ENCODE results near the gene TMEM108. TPM values are rescaled to one million over a fixed set of nuclear protein-coding genes. Genes with fewer than 3 reads are reported as not detected.

TMEM108 gene
- total and polyA plus RNA-seq, 2 experiments from 2014 or later, result 7.4 to 15.3 TPM

GRCh38 chr3:133429063-133429462, 390.9 kb downstream of the TMEM108 start:
- TF ChIP-seq CTCF (conservative IDR thresholded peaks at IDR 0.05; ENCODE audit: low read depth in 2 of 2), result no peak
- no peak for TF ChIP-seq EZH2 (IDR thresholded peaks at IDR 0.05; ENCODE audit: low read depth, unreplicated experiment)
- no peak for TF ChIP-seq POLR2AphosphoS5 (IDR thresholded peaks at IDR 0.05; ENCODE audit: low read depth)
- no peak for TF ChIP-seq REST (IDR thresholded peaks at IDR 0.05; ENCODE audit: unreplicated experiment)
- no peak for TF ChIP-seq CREB1 (CRISPR knock-in tag; IDR thresholded peaks at IDR 0.05; ENCODE audit: low read depth)
- no peak for TF ChIP-seq NANOG (IDR thresholded peaks at IDR 0.05; ENCODE audit: borderline replicate concordance)
- no peak for TF ChIP-seq ZNF331 (CRISPR knock-in tag; IDR thresholded peaks at IDR 0.05; ENCODE audit: low read depth)
- TF ChIP-seq ZNF462 (CRISPR knock-in tag; IDR thresholded peaks at IDR 0.05), result no peak
- TF ChIP-seq JUNB (IDR thresholded peaks at IDR 0.05; ENCODE audit: unreplicated experiment), result no peak
- no peak for TF ChIP-seq EZH2phosphoT487 (IDR thresholded peaks at IDR 0.05; ENCODE audit: unreplicated experiment)
- TF ChIP-seq ETS1 (IDR thresholded peaks at IDR 0.05), result no peak
- TF ChIP-seq STAT1 (IDR thresholded peaks at IDR 0.05; ENCODE audit: unreplicated experiment), result no peak
- TF ChIP-seq ZNF114 (CRISPR knock-in tag; IDR thresholded peaks at IDR 0.05), result no peak
- peaks cover 6% of the 10 kb centered on the region for H3K27me3 Mint-ChIP-seq (ENCODE audit: insufficient read depth, low read depth, poor library complexity)
- no peak overlapping the region for H3K4me3 Mint-ChIP-seq
- H2AFZ ChIP-seq, result no peak overlapping the region
- H3K4me2 ChIP-seq, result no peak overlapping the region
- H3K36me3 ChIP-seq (ENCODE audit: insufficient read depth), result no peaks in the 10 kb centered on the region
- H3K9me3 Mint-ChIP-seq, result no peaks in the 10 kb centered on the region
- H3K79me2 ChIP-seq (replicated peaks; ENCODE audit: insufficient read depth), result no peaks in the 10 kb centered on the region
- H3K27ac Mint-ChIP-seq, result no peak overlapping the region
- H3K4me1 ChIP-seq (ENCODE audit: insufficient read depth), result no peaks in the 10 kb centered on the region; the same call in 1 of the 2 replicates
- H3F3A ChIP-seq (replicated peaks; ENCODE audit: low read depth), result no peaks in the 10 kb centered on the region
- H3K9me2 ChIP-seq (ENCODE audit: insufficient read depth), result no peaks in the 10 kb centered on the region
- no peak overlapping the region for H3K4me3 ChIP-seq
- H4K20me1 ChIP-seq (replicated peaks; ENCODE audit: insufficient read depth), result no peaks in the 10 kb centered on the region
- H3K27ac ChIP-seq (ENCODE audit: low read depth), result no peak overlapping the region
- H3K4me1 Mint-ChIP-seq, result 0 out of 3 replicates have a peak, but pooled peaks cover 3% of the 10 kb centered on the region
- DNase-seq (ENCODE audit: low spot score) (no peak), ATAC-seq (no peak)
- H3K27me3 ChIP-seq (ENCODE audit: insufficient read depth), result no peaks in the 10 kb centered on the region
- no peaks in the 10 kb centered on the region for H3K36me3 Mint-ChIP-seq (ENCODE audit: low read depth)
